PC-9 (cell line): ENCODE data around the gene ALOX12. TPM values are rescaled to one million over a fixed set of nuclear protein-coding genes. Genes with fewer than 3 reads are reported as not detected.

ENCODE experiments used
- BruUV-seq: library from RNA; stranded (reverse); fragments of 400-500 nt; replicated peaks from 2 replicates; lab custom pipeline; 2021; lab: Mats Ljungman, UMichigan
- CTCF ChIA-PET: fragments of 300-600 bp; sonication (Branson Sonifier 250); formaldehyde crosslinking; loops from one replicate; lab custom pipeline; 2022; ENCODE audit warnings: antibody characterized with exemption; lab: Charles Lee
- POLR2A ChIA-PET: fragments of 300-600 bp; sonication (Branson Sonifier 250); formaldehyde crosslinking; loops from one replicate; lab custom pipeline; 2022; ENCODE audit warnings: antibody characterized with exemption; ENCODE audit not compliant: unreplicated experiment; lab: Charles Lee
- DNase-seq, 2 experiments: peaks; one replicate each; pipeline versions ENCODE4 v3.0.0 to v3.0.0-alpha.2; 2015 to 2022; ENCODE audit warnings: mixed read lengths in 1 of 2
- H2AFZ ChIP-seq: fragments of 200-600 bp; sonication (generic); 2 replicates; pipeline ENCODE4 v1.8.1; 2017; ENCODE audit warnings: antibody characterized with exemption
- H3F3A ChIP-seq: fragments of 200-600 bp; sonication (generic); 2 replicates; pipeline ENCODE4 v1.8.1; 2017; ENCODE audit warnings: antibody characterized with exemption, mild to moderate bottlenecking, low read depth; ENCODE audit not compliant: insufficient read depth
- H3K27ac ChIP-seq: fragments of 200-600 bp; sonication (generic); 2 replicates; pipeline ENCODE4 v1.6.1; 2016; ENCODE audit warnings: mixed run types
- H3K27me3 ChIP-seq: fragments of 200-600 bp; sonication (generic); 2 replicates; pipeline ENCODE4 v1.6.1; 2016; ENCODE audit warnings: low read depth, mixed run types; ENCODE audit not compliant: insufficient read depth
- H3K36me3 ChIP-seq: fragments of 200-600 bp; sonication (generic); 2 replicates; pipeline ENCODE4 v1.6.1; 2016; ENCODE audit warnings: low read depth, mixed run types
- H3K4me1 ChIP-seq: fragments of 200-600 bp; sonication (generic); replicated peaks from 2 replicates; pipeline ENCODE4 v1.6.1; 2016; ENCODE audit warnings: mixed run types; ENCODE audit not compliant: insufficient read depth
- H3K4me2 ChIP-seq: fragments of 200-600 bp; sonication (generic); 2 replicates; pipeline ENCODE4 v1.6.1; 2017; ENCODE audit warnings: mixed run types
- H3K4me3 ChIP-seq: fragments of 200-600 bp; sonication (generic); 2 replicates; pipeline ENCODE4 v1.6.1; 2016; ENCODE audit warnings: mixed run types
- H3K79me2 ChIP-seq: fragments of 200-600 bp; sonication (generic); 2 replicates; pipeline ENCODE4 v1.6.1; 2017; ENCODE audit warnings: low read depth, mixed run types
- H3K9me2 ChIP-seq: fragments of 200-600 bp; sonication (generic); 2 replicates; pipeline ENCODE4 v1.8.1; 2017; ENCODE audit warnings: mild to moderate bottlenecking; ENCODE audit not compliant: insufficient read depth
- H3K9me3 ChIP-seq: fragments of 200-600 bp; sonication (generic); 2 replicates; pipeline ENCODE4 v1.8.1; 2016; ENCODE audit warnings: low read depth; ENCODE audit not compliant: insufficient read depth
- H4K20me1 ChIP-seq: fragments of 200-600 bp; sonication (generic); 2 replicates; pipeline ENCODE4 v1.8.1; 2017; ENCODE audit not compliant: insufficient read depth
- CTCF ChIP-seq: fragments of 200-600 bp; sonication (generic); conservative IDR thresholded peaks from 2 replicates; pipeline ENCODE4 v1.6.1; 2017; ENCODE audit warnings: mixed run types, antibody characterized with exemption, mild to moderate bottlenecking, moderate library complexity
- EZH2 ChIP-seq: fragments of 200-600 bp; sonication (generic); IDR thresholded peaks from 2 replicates; pipeline ENCODE4 v1.8.0; 2017; ENCODE audit warnings: antibody characterized with exemption, low read depth
- intact Hi-C: fragments of 100-400 bp; cut with micrococcal nuclease; formaldehyde crosslinking; loops from one replicate; pipeline ENCODE4 v1.10.0; 2022; ENCODE audit not compliant: unreplicated experiment
- total RNA-seq: library from RNA; stranded (reverse); gene quantifications from 2 replicates; pipeline ENCODE4 v1.2.3, GENCODE V29; 2021

The ALOX12 gene
- total RNA-seq, 1 experiment from 2014 or later = not detected

- Histone ChIP-seq H3K4me2 (peak overlapping the region; percentile 89), H3K79me2 (no peaks in the 10 kb centered on the region), H3K27ac (no peak overlapping the region), H3K4me1 (peaks cover 10% of the 10 kb centered on the region; the same call in 1 of the 2 replicates), H4K20me1 (no peaks in the 10 kb centered on the region), H3K4me3 (peak overlapping the region; percentile 49), H3K9me2 (no peaks in the 10 kb centered on the region), H3K36me3 (no peaks in the 10 kb centered on the region), H3K9me3 (no peaks in the 10 kb centered on the region), H2AFZ (peak overlapping the region; percentile 83), H3K27me3 (no peaks in the 10 kb centered on the region), H3F3A (peaks cover 43% of the 10 kb centered on the region; the same call in 1 of the 2 replicates)
- intact Hi-C loops = loop anchor here (5.0 kb wide), 2 partner anchors 108 to 308 kb away; partner anchors contain the start of gene SLC13A5
- no TSS peak for BruUV-seq
- POLR2A ChIA-PET = interaction anchor here (0.7 kb wide), 1 partner anchor 16 kb away, joined by 18 read pairs; no protein-coding TSS in a partner anchor
- TF ChIP-seq CTCF (no peak), EZH2 (no peak)
- DNase-seq = peak in 1 of 2 experiments; percentile 47
- CTCF ChIA-PET = interaction anchor here (0.6 to 1.1 kb wide), 2 partner anchors 358 to 836 kb away, joined by 6 to 12 read pairs; no protein-coding TSS in a partner anchor
These were observed 24.1 kb downstream of the ALOX12 start for GRCh38 chr17:7019839-7020519.

- POLR2A ChIA-PET = no interaction called here
- Histone ChIP-seq H3K4me3 (no peak overlapping the region), H3K27me3 (no peaks in the 10 kb centered on the region), H3K79me2 (no peaks in the 10 kb centered on the region), H3K4me1 (0 out of 2 replicates have a peak, but pooled peaks cover 4% of the 10 kb centered on the region), H2AFZ (no peak overlapping the region), H3K27ac (no peak overlapping the region), H3K36me3 (no peaks in the 10 kb centered on the region), H4K20me1 (no peaks in the 10 kb centered on the region), H3K9me2 (no peaks in the 10 kb centered on the region), H3K9me3 (no peaks in the 10 kb centered on the region), H3K4me2 (peak overlapping the region; percentile 70; the same call in 1 of the 2 replicates), H3F3A (peaks cover 33% of the 10 kb centered on the region; the same call in 1 of the 2 replicates)
- TF ChIP-seq CTCF = no peak
- TF ChIP-seq EZH2 = no peak
- no peak for DNase-seq
- CTCF ChIA-PET = interaction anchor here (0.8 to 1.4 kb wide), 4 partner anchors 9 to 360 kb away, joined by 4 to 6 read pairs (median 5); partner anchors contain the start of gene RNASEK
- intact Hi-C loops = loop anchor here (5.0 kb wide), 2 partner anchors 109 to 309 kb away; partner anchors contain the start of gene SLC13A5
- no TSS peak for BruUV-seq
These were observed 25.2 kb downstream of the ALOX12 start for GRCh38 chr17:7020894-7021664.
